GM21515 (cell line): ENCODE results near the gene ATG13.

ENCODE experiments used
- ATAC-seq: cut with Tn5 transposase; IDR thresholded peaks from one replicate; pipeline ENCODE4 v1.9.1; 2021; ENCODE audit not compliant: unreplicated experiment

The ATG13 gene

GRCh38 chr11:46674463-46675287 is 57.3 kb downstream of the ATG13 start:
- no peak for ATAC-seq

GRCh38 chr11:46675288-46675851 is 58.0 kb downstream of the ATG13 start:
- ATAC-seq, result no peak

- no peak for ATAC-seq
These were observed 58.6 kb downstream of the ATG13 start for GRCh38 chr11:46675949-46676348.

- no peak for ATAC-seq
These were observed 59.2 kb downstream of the ATG13 start for GRCh38 chr11:46676436-46677158.

GRCh38 chr11:46677169-46677568 is 59.8 kb downstream of the ATG13 start:
- no peak for ATAC-seq

- ATAC-seq, result no peak
These were observed 60.8 kb downstream of the ATG13 start for GRCh38 chr11:46677991-46678740.

GRCh38 chr11:46678741-46679130 is 61.4 kb downstream of the ATG13 start:
- ATAC-seq, result no peak

GRCh38 chr11:46679241-46680163 is 62.1 kb downstream of the ATG13 start:
- ATAC-seq, result no peak

GRCh38 chr11:46680164-46680760 is 62.9 kb downstream of the ATG13 start:
- ATAC-seq, result no peak

- ATAC-seq, result no peak
These were observed 63.5 kb downstream of the ATG13 start for GRCh38 chr11:46680815-46681214.

- ATAC-seq, result no peak
These were observed 64.5 kb downstream of the ATG13 start for GRCh38 chr11:46681814-46682213.

GRCh38 chr11:46682773-46683752 is 65.7 kb downstream of the ATG13 start:
- ATAC-seq, result no peak

- no peak for ATAC-seq
These were observed 67.0 kb downstream of the ATG13 start for GRCh38 chr11:46684367-46684766.

GRCh38 chr11:46686886-46687795 is 69.8 kb downstream of the ATG13 start:
- no peak for ATAC-seq

- ATAC-seq, result no peak
These were observed 73.3 kb downstream of the ATG13 start for GRCh38 chr11:46690702-46691101.

- no peak for ATAC-seq
These were observed 75.1 kb downstream of the ATG13 start for GRCh38 chr11:46692450-46692849.

- no peak for ATAC-seq
These were observed 76.3 kb downstream of the ATG13 start for GRCh38 chr11:46693597-46694012.

- ATAC-seq, result no peak
These were observed 76.7 kb downstream of the ATG13 start for GRCh38 chr11:46694072-46694471.
